Measurements from ENCODE around the gene PPP1R14C. TPM values are rescaled to one million over a fixed set of nuclear protein-coding genes. Genes with fewer than 3 reads are reported as not detected.

Gene PPP1R14C
- total and polyA plus RNA-seq, 2 experiments from 2014 or later: 1.1 to 1.4 TPM

DNA sequence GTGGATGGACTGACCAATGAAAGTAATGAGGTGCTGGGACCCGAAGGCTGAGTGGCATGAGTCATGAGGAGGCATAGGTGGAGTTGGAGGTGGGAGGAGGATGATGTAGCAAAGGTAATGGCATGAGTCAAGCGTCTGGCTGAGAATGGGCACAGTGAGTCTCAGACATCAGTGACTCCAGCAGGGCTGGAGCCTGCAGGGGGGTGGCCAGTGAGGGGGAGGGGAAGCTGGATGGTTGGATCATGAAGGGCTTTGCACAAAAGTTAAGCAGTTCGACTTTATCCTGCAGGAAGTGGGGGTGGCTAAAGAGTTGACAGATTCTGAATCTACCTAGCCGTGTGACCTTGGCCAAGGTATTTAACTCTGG lies 127.0 kb downstream of the PPP1R14C start (continued):
- TF ChIP-seq, protein P1, sequence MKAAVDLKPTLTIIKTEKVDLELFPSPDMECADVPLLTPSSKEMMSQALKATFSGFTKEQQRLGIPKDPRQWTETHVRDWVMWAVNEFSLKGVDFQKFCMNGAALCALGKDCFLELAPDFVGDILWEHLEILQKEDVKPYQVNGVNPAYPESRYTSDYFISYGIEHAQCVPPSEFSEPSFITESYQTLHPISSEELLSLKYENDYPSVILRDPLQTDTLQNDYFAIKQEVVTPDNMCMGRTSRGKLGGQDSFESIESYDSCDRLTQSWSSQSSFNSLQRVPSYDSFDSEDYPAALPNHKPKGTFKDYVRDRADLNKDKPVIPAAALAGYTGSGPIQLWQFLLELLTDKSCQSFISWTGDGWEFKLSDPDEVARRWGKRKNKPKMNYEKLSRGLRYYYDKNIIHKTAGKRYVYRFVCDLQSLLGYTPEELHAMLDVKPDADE (IDR thresholded peaks at IDR 0.05): no peak
- TF ChIP-seq, protein P2, sequence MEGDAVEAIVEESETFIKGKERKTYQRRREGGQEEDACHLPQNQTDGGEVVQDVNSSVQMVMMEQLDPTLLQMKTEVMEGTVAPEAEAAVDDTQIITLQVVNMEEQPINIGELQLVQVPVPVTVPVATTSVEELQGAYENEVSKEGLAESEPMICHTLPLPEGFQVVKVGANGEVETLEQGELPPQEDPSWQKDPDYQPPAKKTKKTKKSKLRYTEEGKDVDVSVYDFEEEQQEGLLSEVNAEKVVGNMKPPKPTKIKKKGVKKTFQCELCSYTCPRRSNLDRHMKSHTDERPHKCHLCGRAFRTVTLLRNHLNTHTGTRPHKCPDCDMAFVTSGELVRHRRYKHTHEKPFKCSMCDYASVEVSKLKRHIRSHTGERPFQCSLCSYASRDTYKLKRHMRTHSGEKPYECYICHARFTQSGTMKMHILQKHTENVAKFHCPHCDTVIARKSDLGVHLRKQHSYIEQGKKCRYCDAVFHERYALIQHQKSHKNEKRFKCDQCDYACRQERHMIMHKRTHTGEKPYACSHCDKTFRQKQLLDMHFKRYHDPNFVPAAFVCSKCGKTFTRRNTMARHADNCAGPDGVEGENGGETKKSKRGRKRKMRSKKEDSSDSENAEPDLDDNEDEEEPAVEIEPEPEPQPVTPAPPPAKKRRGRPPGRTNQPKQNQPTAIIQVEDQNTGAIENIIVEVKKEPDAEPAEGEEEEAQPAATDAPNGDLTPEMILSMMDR (conservative IDR thresholded peaks at IDR 0.05; ENCODE audit: low read depth in 2 of 2): no peak

DNA sequence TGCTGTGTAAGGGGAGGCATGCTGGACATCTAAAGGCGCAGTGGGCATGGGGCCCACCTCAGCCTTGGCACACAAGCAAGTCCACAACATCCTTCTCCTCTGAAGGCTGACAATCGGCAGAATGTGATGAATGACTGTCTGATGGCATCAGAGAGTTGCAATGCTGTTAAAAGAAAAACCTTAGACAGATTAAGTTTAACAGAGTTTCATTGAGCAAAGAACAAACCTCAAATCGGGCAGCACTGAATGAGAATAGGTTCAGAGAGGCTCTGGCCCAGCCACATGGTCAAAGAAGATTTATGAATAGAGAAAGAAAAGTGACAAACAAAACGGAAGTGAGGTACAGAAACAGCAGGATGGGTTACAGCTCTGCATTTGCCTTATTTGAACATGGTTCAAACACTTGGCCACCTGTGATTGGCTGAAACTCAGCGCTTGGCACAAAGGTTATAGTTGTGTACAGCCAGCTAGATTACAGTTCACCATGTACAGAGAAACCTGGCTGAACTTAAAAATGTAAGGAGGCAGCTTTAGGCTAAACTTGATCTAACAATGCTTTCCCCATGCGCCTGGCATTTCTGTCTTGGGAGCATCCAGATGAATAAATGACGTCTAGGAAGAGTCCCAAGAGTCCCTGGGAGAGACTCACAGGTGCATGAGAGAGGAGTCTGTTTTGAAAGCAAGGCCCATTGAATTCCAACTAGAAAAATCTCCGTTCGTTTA lies 127.6 kb downstream of the PPP1R14C start:
- no peaks in the 10 kb centered on the region for H3F3A ChIP-seq (replicated peaks; ENCODE audit: low read depth)
- H3K27me3 Mint-ChIP-seq (ENCODE audit: insufficient read depth, low read depth, poor library complexity): peaks cover 5% of the 10 kb centered on the region
- no peak overlapping the region for H3K4me2 ChIP-seq
- no peak overlapping the region for H3K4me3 Mint-ChIP-seq
- no peaks in the 10 kb centered on the region for H4K20me1 ChIP-seq (replicated peaks; ENCODE audit: insufficient read depth)
- H3K27ac ChIP-seq (ENCODE audit: low read depth): no peak overlapping the region
- no peaks in the 10 kb centered on the region for H3K36me3 ChIP-seq (ENCODE audit: insufficient read depth)
- DNase-seq (ENCODE audit: low spot score) (no peak), ATAC-seq (no peak)
- no peaks in the 10 kb centered on the region for H3K9me2 ChIP-seq (ENCODE audit: insufficient read depth)
- peaks cover 5% of the 10 kb centered on the region; the same call in 1 of the 3 replicates for H3K9me3 Mint-ChIP-seq
- H3K4me1 Mint-ChIP-seq: no peaks in the 10 kb centered on the region; the same call in 2 of the 3 replicates
- no peaks in the 10 kb centered on the region for H3K4me1 ChIP-seq (ENCODE audit: insufficient read depth)
- H3K27me3 ChIP-seq (ENCODE audit: insufficient read depth): no peaks in the 10 kb centered on the region
- no peak overlapping the region for H2AFZ ChIP-seq
- no peaks in the 10 kb centered on the region for H3K36me3 Mint-ChIP-seq (ENCODE audit: low read depth)
- H3K79me2 ChIP-seq (replicated peaks; ENCODE audit: insufficient read depth): no peaks in the 10 kb centered on the region
- no peak overlapping the region for H3K27ac Mint-ChIP-seq
- no peak overlapping the region for H3K4me3 ChIP-seq
- TF ChIP-seq, protein P1 (IDR thresholded peaks at IDR 0.05): no peak
- TF ChIP-seq, protein P3, sequence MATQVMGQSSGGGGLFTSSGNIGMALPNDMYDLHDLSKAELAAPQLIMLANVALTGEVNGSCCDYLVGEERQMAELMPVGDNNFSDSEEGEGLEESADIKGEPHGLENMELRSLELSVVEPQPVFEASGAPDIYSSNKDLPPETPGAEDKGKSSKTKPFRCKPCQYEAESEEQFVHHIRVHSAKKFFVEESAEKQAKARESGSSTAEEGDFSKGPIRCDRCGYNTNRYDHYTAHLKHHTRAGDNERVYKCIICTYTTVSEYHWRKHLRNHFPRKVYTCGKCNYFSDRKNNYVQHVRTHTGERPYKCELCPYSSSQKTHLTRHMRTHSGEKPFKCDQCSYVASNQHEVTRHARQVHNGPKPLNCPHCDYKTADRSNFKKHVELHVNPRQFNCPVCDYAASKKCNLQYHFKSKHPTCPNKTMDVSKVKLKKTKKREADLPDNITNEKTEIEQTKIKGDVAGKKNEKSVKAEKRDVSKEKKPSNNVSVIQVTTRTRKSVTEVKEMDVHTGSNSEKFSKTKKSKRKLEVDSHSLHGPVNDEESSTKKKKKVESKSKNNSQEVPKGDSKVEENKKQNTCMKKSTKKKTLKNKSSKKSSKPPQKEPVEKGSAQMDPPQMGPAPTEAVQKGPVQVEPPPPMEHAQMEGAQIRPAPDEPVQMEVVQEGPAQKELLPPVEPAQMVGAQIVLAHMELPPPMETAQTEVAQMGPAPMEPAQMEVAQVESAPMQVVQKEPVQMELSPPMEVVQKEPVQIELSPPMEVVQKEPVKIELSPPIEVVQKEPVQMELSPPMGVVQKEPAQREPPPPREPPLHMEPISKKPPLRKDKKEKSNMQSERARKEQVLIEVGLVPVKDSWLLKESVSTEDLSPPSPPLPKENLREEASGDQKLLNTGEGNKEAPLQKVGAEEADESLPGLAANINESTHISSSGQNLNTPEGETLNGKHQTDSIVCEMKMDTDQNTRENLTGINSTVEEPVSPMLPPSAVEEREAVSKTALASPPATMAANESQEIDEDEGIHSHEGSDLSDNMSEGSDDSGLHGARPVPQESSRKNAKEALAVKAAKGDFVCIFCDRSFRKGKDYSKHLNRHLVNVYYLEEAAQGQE (IDR thresholded peaks at IDR 0.05; ENCODE audit: unreplicated experiment): no peak
- no peak for TF ChIP-seq STAT1 (IDR thresholded peaks at IDR 0.05; ENCODE audit: unreplicated experiment)
- TF ChIP-seq NANOG (IDR thresholded peaks at IDR 0.05; ENCODE audit: borderline replicate concordance): no peak
- TF ChIP-seq, protein P2 (conservative IDR thresholded peaks at IDR 0.05; ENCODE audit: low read depth in 2 of 2): no peak
- TF ChIP-seq, protein P4, sequence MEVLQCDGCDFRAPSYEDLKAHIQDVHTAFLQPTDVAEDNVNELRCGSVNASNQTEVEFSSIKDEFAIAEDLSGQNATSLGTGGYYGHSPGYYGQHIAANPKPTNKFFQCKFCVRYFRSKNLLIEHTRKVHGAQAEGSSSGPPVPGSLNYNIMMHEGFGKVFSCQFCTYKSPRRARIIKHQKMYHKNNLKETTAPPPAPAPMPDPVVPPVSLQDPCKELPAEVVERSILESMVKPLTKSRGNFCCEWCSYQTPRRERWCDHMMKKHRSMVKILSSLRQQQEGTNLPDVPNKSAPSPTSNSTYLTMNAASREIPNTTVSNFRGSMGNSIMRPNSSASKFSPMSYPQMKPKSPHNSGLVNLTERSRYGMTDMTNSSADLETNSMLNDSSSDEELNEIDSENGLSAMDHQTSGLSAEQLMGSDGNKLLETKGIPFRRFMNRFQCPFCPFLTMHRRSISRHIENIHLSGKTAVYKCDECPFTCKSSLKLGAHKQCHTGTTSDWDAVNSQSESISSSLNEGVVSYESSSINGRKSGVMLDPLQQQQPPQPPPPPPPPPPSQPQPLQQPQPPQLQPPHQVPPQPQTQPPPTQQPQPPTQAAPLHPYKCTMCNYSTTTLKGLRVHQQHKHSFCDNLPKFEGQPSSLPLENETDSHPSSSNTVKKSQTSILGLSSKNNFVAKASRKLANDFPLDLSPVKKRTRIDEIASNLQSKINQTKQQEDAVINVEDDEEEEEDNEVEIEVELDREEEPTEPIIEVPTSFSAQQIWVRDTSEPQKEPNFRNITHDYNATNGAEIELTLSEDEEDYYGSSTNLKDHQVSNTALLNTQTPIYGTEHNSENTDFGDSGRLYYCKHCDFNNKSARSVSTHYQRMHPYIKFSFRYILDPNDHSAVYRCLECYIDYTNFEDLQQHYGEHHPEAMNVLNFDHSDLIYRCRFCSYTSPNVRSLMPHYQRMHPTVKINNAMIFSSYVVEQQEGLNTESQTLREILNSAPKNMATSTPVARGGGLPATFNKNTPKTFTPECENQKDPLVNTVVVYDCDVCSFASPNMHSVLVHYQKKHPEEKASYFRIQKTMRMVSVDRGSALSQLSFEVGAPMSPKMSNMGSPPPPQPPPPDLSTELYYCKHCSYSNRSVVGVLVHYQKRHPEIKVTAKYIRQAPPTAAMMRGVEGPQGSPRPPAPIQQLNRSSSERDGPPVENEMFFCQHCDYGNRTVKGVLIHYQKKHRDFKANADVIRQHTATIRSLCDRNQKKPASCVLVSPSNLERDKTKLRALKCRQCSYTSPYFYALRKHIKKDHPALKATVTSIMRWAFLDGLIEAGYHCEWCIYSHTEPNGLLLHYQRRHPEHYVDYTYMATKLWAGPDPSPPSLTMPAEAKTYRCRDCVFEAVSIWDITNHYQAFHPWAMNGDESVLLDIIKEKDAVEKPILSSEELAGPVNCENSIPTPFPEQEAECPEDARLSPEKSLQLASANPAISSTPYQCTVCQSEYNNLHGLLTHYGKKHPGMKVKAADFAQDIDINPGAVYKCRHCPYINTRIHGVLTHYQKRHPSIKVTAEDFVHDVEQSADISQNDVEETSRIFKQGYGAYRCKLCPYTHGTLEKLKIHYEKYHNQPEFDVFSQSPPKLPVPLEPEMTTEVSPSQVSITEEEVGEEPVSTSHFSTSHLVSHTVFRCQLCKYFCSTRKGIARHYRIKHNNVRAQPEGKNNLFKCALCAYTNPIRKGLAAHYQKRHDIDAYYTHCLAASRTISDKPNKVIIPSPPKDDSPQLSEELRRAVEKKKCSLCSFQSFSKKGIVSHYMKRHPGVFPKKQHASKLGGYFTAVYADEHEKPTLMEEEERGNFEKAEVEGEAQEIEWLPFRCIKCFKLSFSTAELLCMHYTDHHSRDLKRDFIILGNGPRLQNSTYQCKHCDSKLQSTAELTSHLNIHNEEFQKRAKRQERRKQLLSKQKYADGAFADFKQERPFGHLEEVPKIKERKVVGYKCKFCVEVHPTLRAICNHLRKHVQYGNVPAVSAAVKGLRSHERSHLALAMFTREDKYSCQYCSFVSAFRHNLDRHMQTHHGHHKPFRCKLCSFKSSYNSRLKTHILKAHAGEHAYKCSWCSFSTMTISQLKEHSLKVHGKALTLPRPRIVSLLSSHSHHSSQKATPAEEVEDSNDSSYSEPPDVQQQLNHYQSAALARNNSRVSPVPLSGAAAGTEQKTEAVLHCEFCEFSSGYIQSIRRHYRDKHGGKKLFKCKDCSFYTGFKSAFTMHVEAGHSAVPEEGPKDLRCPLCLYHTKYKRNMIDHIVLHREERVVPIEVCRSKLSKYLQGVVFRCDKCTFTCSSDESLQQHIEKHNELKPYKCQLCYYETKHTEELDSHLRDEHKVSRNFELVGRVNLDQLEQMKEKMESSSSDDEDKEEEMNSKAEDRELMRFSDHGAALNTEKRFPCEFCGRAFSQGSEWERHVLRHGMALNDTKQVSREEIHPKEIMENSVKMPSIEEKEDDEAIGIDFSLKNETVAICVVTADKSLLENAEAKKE (CRISPR knock-in tag; IDR thresholded peaks at IDR 0.05): no peak
